K562 (cell line): ENCODE results near the gene NR0B1. TPM values are rescaled to one million over a fixed set of nuclear protein-coding genes. Genes with fewer than 3 reads are reported as not detected.

Experiments used
- ATAC-seq: fragments of 200-7000 bp; cut with Tn5 transposase; 3 replicates; pipeline ENCODE4 v1.9.1; 2020; ENCODE audit warnings: moderate library complexity
- BruUV-seq: library from RNA; stranded (reverse); fragments of 400-500 nt; replicated peaks from 2 replicates; lab custom pipeline; 2021; lab: Mats Ljungman, UMichigan
- CTCF ChIA-PET: fragments of 300-600 bp; formaldehyde crosslinking; extraction: SDS; loops from one replicate; lab custom pipeline; 2021; ENCODE audit warnings: low intra/inter-chr PET ratio; lab: Yijun Ruan, JAX
- POLR2A ChIA-PET: fragments of 300-600, 350-650 bp; sonication (Branson Sonifier 250); formaldehyde crosslinking; extraction: SDS; loops from one replicate; lab custom pipeline; 2021; ENCODE audit warnings: antibody characterized with exemption, inconsistent platforms; lab: Yijun Ruan, JAX
- DNase-seq, 4 experiments: peaks; one replicate each; pipeline versions ENCODE4 v3.0.0 to v3.0.0-alpha.2; 2011 to 2018; ENCODE audit warnings: low spot score in 3 of 4, mixed read lengths in 3 of 4; ENCODE audit errors: extremely low read depth in 1 of 4
- FAIRE-seq: peaks from 2 replicates; lab custom pipeline; 2011; peaks lifted over from hg19 to GRCh38; lab: Jason Lieb, UNC
- H2AFZ ChIP-seq: 2 replicates; pipeline ENCODE4 v1.6.0; 2011; ENCODE audit warnings: low read depth, low read length, control low read depth, inconsistent platforms
- H3K27ac ChIP-seq: fragments of 200-600 bp; 3 replicates; pipeline ENCODE4 v1.8.0; 2011; ENCODE audit warnings: low read depth, mild to moderate bottlenecking, control low read depth, inconsistent platforms, low read length, moderate library complexity, mixed read lengths; ENCODE audit errors: extremely low read depth
- H3K27me3 ChIP-seq, 2 experiments: fragments of 300-600 bp in 1 of 2; 2 replicates in 1 of 2; 3 replicates in 1 of 2; pipeline versions ENCODE4 v1.6.0 to v1.8.0; 2011; ENCODE audit warnings: inconsistent platforms in 2 of 2, low read length in 2 of 2, mild to moderate bottlenecking in 1 of 2, mixed read lengths in 1 of 2, moderate library complexity in 1 of 2; ENCODE audit not compliant: control insufficient read depth in 2 of 2, insufficient read depth in 2 of 2
- H3K36me3 ChIP-seq: fragments of 300-600 bp; 3 replicates; pipeline ENCODE4 v1.8.0; 2011; ENCODE audit warnings: mild to moderate bottlenecking, low read length, inconsistent platforms; ENCODE audit not compliant: control insufficient read depth, insufficient read depth
- H3K4me1 ChIP-seq, 2 experiments: fragments of 200-600 bp in 1 of 2; replicated peaks in 1 of 2; 2 replicates in 1 of 2; 3 replicates in 1 of 2; pipeline versions ENCODE4 v1.5.1 to v1.8.0; 2011; ENCODE audit warnings: inconsistent platforms in 2 of 2, low read length in 2 of 2, mild to moderate bottlenecking in 1 of 2, mixed read lengths in 1 of 2, moderate library complexity in 1 of 2; ENCODE audit not compliant: control insufficient read depth in 2 of 2, insufficient read depth in 2 of 2
- H3K4me2 ChIP-seq: 2 replicates; pipeline ENCODE4 v1.6.1; 2011; ENCODE audit warnings: low read length, control low read depth, inconsistent platforms, mixed read lengths; ENCODE audit not compliant: insufficient read depth
- H3K4me3 ChIP-seq: fragments of 200-600 bp; sonication (generic), shearing (Covaris generic); 2 replicates; pipeline ENCODE4 v1.5.1; 2016; ENCODE audit warnings: control low read depth, inconsistent platforms
- H3K79me2 ChIP-seq: fragments of 200-600 bp; 3 replicates; pipeline ENCODE4 v1.8.0; 2011; ENCODE audit warnings: low read length, inconsistent platforms; ENCODE audit not compliant: control insufficient read depth, insufficient read depth
- H3K9ac ChIP-seq, 2 experiments: 2 replicates each; pipeline versions ENCODE4 v1.6.0 to v1.6.1; 2011; ENCODE audit warnings: low read depth in 2 of 2, low read length in 2 of 2, control low read depth in 1 of 2, inconsistent platforms in 1 of 2, mild to moderate bottlenecking in 1 of 2, mixed read lengths in 1 of 2; ENCODE audit not compliant: insufficient read depth in 1 of 2
- H3K9me1 ChIP-seq: one replicate; pipeline ENCODE4 v1.6.0; 2011; ENCODE audit warnings: inconsistent platforms, mild to moderate bottlenecking, low read length, moderate library complexity; ENCODE audit not compliant: control insufficient read depth, insufficient read depth
- H3K9me3 ChIP-seq: replicated peaks from 2 replicates; pipeline ENCODE4 v1.5.1; 2011; ENCODE audit warnings: low read depth, low read length, inconsistent platforms; ENCODE audit not compliant: control insufficient read depth, insufficient read depth
- H4K20me1 ChIP-seq: replicated peaks from 2 replicates; pipeline ENCODE4 v1.6.1; 2011; ENCODE audit warnings: low read length, inconsistent platforms, mixed read lengths; ENCODE audit not compliant: control insufficient read depth, insufficient read depth
- ATF2 ChIP-seq: sonication (generic); formaldehyde crosslinking; IDR thresholded peaks from 2 replicates; pipeline ENCODE4 v1.8.1; 2022; ENCODE audit warnings: missing genetic modification reagents
- KDM4B ChIP-seq, 2 experiments: fragments of 450-650 bp in 1 of 2; sonication (generic) in 1 of 2; IDR thresholded peaks; 2 replicates each; pipeline ENCODE4 v1.6.1; 2016 to 2017; ENCODE audit warnings: borderline replicate concordance in 2 of 2, antibody characterized with exemption in 1 of 2, low read depth in 1 of 2, mild to moderate bottlenecking in 1 of 2
- NR2F6 ChIP-seq: fragments of 450-650 bp; formaldehyde crosslinking; IDR thresholded peaks from 2 replicates; pipeline ENCODE4 v1.4.0; 2020; ENCODE audit warnings: mild to moderate bottlenecking
- SMARCA4 ChIP-seq: fragments of 450-650 bp; IDR thresholded peaks from 2 replicates; pipeline ENCODE4 v1.6.1; 2016
- SNAPC5 ChIP-seq: fragments of 250-450 bp; sonication (Bioruptor Pico); IDR thresholded peaks from 2 replicates; pipeline ENCODE4 v1.8.0; 2021; ENCODE audit warnings: moderate library complexity, mild to moderate bottlenecking, inconsistent platforms
- ZKSCAN8 ChIP-seq: fragments of 200-800 bp; sonication (Bioruptor generic); IDR thresholded peaks from 2 replicates; pipeline ENCODE4 v1.6.1; 2016; ENCODE audit warnings: missing genetic modification characterization, missing compliant biosample characterization
- ZNF143 ChIP-seq: sonication (generic); formaldehyde crosslinking; IDR thresholded peaks from 2 replicates; pipeline ENCODE4 v1.9.0; 2022; ENCODE audit warnings: mild to moderate bottlenecking, missing genetic modification reagents
- ZNF518B ChIP-seq: fragments of 250-450 bp; sonication (Bioruptor Pico); IDR thresholded peaks from 2 replicates; pipeline ENCODE4 v1.5.0; 2021; ENCODE audit warnings: mild to moderate bottlenecking, moderate library complexity
- WGBS: fragments of 100-300 bp; shearing (Covaris generic); methylation state at CpG from one replicate; pipeline ENCODE4 v1.1.6; 2016; ENCODE audit warnings: low coverage, mixed read lengths; ENCODE audit not compliant: insufficient coverage; ENCODE audit errors: missing lambda C conversion rate; 5-methylcytosine and 5-hydroxymethylcytosine counted together
- in situ Hi-C: fragments of 300-500 bp; cut with MboI; formaldehyde crosslinking; loops from 4 replicates; pipeline ENCODE4 v1.15.0; 2018; ENCODE audit warnings: inconsistent platforms, mixed read lengths
- intact Hi-C: fragments of 100-400 bp; cut with micrococcal nuclease; formaldehyde crosslinking; loops from 2 replicates; pipeline ENCODE4 v1.14.2; 2022
- polyA plus RNA-seq, 8 experiments: library from polyadenylated mRNA; depleted of rRNA in 4 of 8; stranded (reverse) in 5 of 8; unstranded in 3 of 8; fragments of >200 nt; fragmentation: Nextera tagmentation in 2 of 8; fragmentation: Illumina TruSeq in 1 of 8; extraction: Ambion mirVana in 2 of 8; extraction: Trizol in 1 of 8; gene quantifications; 2 replicates each; pipeline versions ENCODE4 v1.2.1 to v1.2.3, GENCODE V29; 2011 to 2014; ENCODE audit warnings: inconsistent platforms in 1 of 8, missing spikeins in 1 of 8
- total RNA-seq, 7 experiments: library from RNA; depleted of rRNA in 6 of 7; stranded (reverse); fragments of >200 nt in 6 of 7; fragmentation: Illumina TruSeq in 2 of 7; extraction: Trizol in 2 of 7; gene quantifications; 2 replicates each; pipeline versions ENCODE4 v1.2.1 to v1.2.3, GENCODE V29; 2011 to 2021; ENCODE audit warnings: low replicate concordance in 1 of 7

The NR0B1 gene
- total and polyA plus RNA-seq, 9 of the 15 experiments (the other 6 are each of a cell fraction or from before 2014, with no cell fraction given) = not detected

GRCh38 chrX:30340753-30341152 is 31.6 kb upstream of the NR0B1 start:
- H3K36me3 ChIP-seq = no peaks in the 10 kb centered on the region
- H3K79me2 ChIP-seq = no peaks in the 10 kb centered on the region
- 0% methylated on average over 7 of the region's 7 CpGs for WGBS
- H3K9me1 ChIP-seq = no peaks in the 10 kb centered on the region
- H3K4me1 ChIP-seq = no peaks in the 10 kb centered on the region
- H4K20me1 ChIP-seq = no peaks in the 10 kb centered on the region
- ChIA-PET CTCF (no interaction called here), POLR2A (no interaction called here)
- no peak overlapping the region for H3K4me2 ChIP-seq
- no peak for FAIRE-seq
- TF ChIP-seq ZKSCAN8 (CRISPR knock-in tag) (no peak), ATF2 (CRISPR knock-in tag) (no peak), ZNF518B (CRISPR knock-in tag) (no peak), SNAPC5 (CRISPR knock-in tag) (no peak), NR2F6 (CRISPR knock-in tag) (no peak), KDM4B (IDR thresholded peaks at IDR 0.05; ENCODE audit: borderline replicate concordance in 2 of 2, low read depth in 1 of 2) (no peak), SMARCA4 (no peak), ZNF143 (CRISPR knock-in tag) (no peak)
- no peaks in the 10 kb centered on the region for H3K27me3 ChIP-seq
- in situ Hi-C loops = no loop called here
- no peak for DNase-seq
- no TSS peak for BruUV-seq
- H3K4me3 ChIP-seq = no peak overlapping the region
- H2AFZ ChIP-seq = no peak overlapping the region
- intact Hi-C loops = no loop called here
- ATAC-seq = no peak
- no peak overlapping the region for H3K9ac ChIP-seq
- H3K27ac ChIP-seq = no peak overlapping the region
- H3K9me3 ChIP-seq = no peaks in the 10 kb centered on the region
